ENCODE measurements around the gene PRKCQ.

- TF ChIP-seq CTCF (IDR thresholded peaks at IDR 0.05; ENCODE audit: low read length) (no peak), EZH2 (IDR thresholded peaks at IDR 0.05; ENCODE audit: borderline replicate concordance, low read length) (no peak)
Observed at GRCh38 chr10:6385665-6386064, 194.4 kb downstream of the PRKCQ start.
